Kidney epithelial cell (primary cell): ENCODE results near the gene CHAT. TPM values are rescaled to one million over a fixed set of nuclear protein-coding genes. Genes with fewer than 3 reads are reported as not detected.

Experiments used
- DNase-seq: peaks from one replicate; pipeline ENCODE4 v3.0.0-alpha.2; 2010; ENCODE audit warnings: low read depth
- H3K27me3 ChIP-seq: 2 replicates; pipeline ENCODE4 v1.6.0; 2011; ENCODE audit warnings: low read length; ENCODE audit not compliant: control insufficient read depth, insufficient read depth
- H3K36me3 ChIP-seq: 2 replicates; pipeline ENCODE4 v1.5.1; 2011; ENCODE audit warnings: low read length; ENCODE audit not compliant: control insufficient read depth, insufficient read depth
- H3K4me3 ChIP-seq: 2 replicates; pipeline ENCODE4 v1.5.1; 2011; ENCODE audit warnings: low read depth, mild to moderate bottlenecking, control low read depth, low read length
- total RNA-seq: library from RNA; depleted of rRNA; stranded (reverse); fragments of >200 nt; gene quantifications from 2 replicates; pipeline ENCODE4 v1.2.3, GENCODE V29; 2015
- TF ChIP-seq, protein P1 (sequence below): IDR thresholded peaks from 2 replicates; pipeline ENCODE4 v1.5.1; 2011; ENCODE audit warnings: mild to moderate bottlenecking, moderate library complexity, low read length, control low read depth, inconsistent platforms; ENCODE audit not compliant: insufficient read depth, poor library complexity, severe bottlenecking

Gene CHAT
- total RNA-seq, 1 donor from 2014 or later: not detected

DNA sequence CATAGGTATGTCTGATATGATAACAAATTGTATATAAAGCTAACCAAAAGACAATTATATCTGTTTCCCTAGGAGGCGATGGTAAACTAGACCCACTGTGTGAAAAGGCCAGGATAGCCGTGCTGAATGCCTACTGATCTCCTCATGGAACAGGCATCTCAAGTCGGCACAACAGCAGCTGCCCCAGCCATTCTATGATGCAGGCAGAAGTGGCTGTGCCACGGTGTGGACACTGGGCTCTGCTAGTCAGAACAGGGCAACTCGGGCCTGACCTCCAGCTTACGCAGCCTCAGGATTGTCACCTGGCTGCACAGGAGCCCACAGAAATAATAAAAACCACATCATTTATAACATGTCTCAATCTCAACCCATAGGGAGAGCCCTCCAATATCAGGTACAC lies 80.6 kb downstream of the CHAT start:
- TF ChIP-seq, protein P1, sequence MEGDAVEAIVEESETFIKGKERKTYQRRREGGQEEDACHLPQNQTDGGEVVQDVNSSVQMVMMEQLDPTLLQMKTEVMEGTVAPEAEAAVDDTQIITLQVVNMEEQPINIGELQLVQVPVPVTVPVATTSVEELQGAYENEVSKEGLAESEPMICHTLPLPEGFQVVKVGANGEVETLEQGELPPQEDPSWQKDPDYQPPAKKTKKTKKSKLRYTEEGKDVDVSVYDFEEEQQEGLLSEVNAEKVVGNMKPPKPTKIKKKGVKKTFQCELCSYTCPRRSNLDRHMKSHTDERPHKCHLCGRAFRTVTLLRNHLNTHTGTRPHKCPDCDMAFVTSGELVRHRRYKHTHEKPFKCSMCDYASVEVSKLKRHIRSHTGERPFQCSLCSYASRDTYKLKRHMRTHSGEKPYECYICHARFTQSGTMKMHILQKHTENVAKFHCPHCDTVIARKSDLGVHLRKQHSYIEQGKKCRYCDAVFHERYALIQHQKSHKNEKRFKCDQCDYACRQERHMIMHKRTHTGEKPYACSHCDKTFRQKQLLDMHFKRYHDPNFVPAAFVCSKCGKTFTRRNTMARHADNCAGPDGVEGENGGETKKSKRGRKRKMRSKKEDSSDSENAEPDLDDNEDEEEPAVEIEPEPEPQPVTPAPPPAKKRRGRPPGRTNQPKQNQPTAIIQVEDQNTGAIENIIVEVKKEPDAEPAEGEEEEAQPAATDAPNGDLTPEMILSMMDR: no peak
- Histone ChIP-seq H3K4me3 (no peak overlapping the region), H3K36me3 (no peaks in the 10 kb centered on the region), H3K27me3 (peaks cover 17% of the 10 kb centered on the region)
- no peak for DNase-seq

DNA sequence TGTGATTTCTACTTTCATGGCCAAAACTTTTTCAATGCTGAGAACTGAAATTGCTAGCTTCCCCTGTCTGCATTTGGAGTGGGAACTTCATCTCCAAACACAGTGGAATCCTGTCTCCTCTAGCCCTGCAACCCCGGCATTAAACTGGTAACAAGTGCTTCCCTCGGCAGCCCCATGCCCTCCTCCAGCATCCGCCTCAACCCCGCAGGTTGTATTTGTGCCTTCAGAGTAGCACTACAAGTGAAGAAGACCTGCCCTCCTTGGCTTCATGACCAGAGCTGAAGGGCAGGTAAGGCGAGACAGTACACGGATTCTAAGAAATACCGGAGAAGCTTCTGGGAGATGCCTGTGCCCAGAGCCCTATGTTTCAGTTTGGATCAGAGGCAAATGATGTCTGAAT lies 82.5 kb downstream of the CHAT start:
- TF ChIP-seq, protein P1: no peak
- H3K27me3 ChIP-seq: peaks cover 5% of the 10 kb centered on the region
- DNase-seq: no peak
- no peaks in the 10 kb centered on the region for H3K36me3 ChIP-seq
- H3K4me3 ChIP-seq: no peak overlapping the region

DNA sequence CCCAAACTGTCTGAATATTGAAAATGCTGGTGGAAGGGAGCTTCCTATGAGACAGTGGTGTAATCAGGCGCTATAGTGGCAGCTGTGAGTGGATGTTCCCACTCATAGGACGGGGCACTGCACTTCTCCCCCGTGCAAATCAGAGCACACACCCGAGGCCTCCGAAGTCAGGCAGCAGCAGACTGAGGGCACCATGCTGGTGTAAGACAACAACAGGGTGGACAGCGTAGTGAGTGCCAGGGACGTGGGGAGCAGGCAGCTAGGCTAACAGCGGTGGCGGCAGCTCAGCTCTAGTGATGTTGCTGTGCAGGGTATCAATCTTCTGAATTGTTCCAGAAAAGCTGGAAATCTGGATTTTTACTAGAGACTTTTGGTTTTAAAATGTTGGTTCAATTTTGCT lies 84.8 kb downstream of the CHAT start:
- H3K27me3 ChIP-seq: no peaks in the 10 kb centered on the region
- no peaks in the 10 kb centered on the region for H3K36me3 ChIP-seq
- no peak overlapping the region for H3K4me3 ChIP-seq
- TF ChIP-seq, protein P1: no peak
- DNase-seq: no peak

DNA sequence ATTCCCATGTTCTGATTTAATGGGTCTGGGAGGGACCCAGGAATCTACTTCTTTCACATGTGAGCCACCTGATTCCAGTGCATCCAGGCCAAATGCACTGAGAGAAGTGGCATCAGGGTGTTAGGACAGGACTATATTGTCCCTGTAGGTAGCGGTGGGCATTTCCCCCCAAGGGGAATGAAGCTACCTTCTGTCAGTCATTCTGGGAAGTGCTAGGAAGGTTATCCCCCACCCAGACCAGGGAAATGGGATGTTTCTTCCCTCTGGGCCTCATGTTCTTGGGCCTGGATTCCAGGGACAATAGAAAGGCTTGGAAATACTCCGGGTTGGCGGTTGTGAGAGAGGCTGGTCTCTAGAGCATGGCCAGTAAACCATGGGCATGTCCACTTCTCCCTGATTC lies 86.4 kb downstream of the CHAT start:
- TF ChIP-seq, protein P1: no peak
- no peak for DNase-seq
- H3K27me3 ChIP-seq: no peaks in the 10 kb centered on the region
- H3K4me3 ChIP-seq: no peak overlapping the region
- H3K36me3 ChIP-seq: no peaks in the 10 kb centered on the region

DNA sequence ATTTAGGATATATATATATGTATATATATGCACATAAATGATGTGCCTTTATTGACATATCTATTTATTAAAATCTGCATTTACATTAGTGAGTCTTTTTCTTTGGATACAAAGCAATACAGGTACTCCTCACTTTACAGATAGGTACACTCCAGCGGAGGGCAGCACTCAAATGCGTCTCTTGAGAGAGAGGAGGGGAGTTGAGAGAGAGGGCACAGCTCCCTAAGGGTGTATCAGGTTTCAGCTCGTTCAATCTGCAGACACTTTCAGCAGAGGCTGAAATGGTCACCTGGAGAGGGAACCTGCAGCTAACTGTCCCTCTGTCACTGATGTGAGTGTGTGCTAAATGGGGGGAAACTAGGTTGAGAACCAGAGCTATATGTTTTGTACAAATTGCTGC lies 87.2 kb downstream of the CHAT start:
- Histone ChIP-seq H3K36me3 (no peaks in the 10 kb centered on the region), H3K27me3 (no peaks in the 10 kb centered on the region), H3K4me3 (no peak overlapping the region)
- TF ChIP-seq, protein P1: no peak
- DNase-seq: no peak

DNA sequence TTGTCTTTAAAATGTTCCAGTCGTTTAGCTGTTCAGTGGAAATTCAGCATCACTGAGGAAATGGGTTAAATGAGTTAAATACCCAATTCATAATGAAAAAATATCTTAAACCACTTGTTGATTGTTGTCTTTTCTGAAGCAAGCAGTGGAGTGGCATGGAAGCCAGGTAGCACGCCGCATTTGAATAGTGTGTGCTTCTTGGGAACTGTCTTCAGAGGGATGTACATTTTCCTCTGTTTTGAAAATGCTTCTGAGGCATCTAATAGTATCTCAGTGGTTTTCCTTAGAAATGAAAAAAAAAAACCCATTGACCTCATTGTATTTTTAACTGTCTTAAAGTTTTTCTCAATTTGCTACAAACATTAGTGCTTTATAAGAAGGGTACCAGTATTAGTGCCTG lies 93.7 kb downstream of the CHAT start:
- H3K4me3 ChIP-seq: no peak overlapping the region
- DNase-seq: no peak
- H3K36me3 ChIP-seq: no peaks in the 10 kb centered on the region
- TF ChIP-seq, protein P1: no peak
- H3K27me3 ChIP-seq: peaks cover 2% of the 10 kb centered on the region
